ENCODE measurements around the gene GPATCH3. TPM values are rescaled to one million over a fixed set of nuclear protein-coding genes. Genes with fewer than 3 reads are reported as not detected.

GPATCH3 gene
- total and polyA plus RNA-seq, 2 donors (not counting 3 experiments of a cell fraction or from before 2014, with no cell fraction given) = 12.1 to 17.7 TPM

DNA sequence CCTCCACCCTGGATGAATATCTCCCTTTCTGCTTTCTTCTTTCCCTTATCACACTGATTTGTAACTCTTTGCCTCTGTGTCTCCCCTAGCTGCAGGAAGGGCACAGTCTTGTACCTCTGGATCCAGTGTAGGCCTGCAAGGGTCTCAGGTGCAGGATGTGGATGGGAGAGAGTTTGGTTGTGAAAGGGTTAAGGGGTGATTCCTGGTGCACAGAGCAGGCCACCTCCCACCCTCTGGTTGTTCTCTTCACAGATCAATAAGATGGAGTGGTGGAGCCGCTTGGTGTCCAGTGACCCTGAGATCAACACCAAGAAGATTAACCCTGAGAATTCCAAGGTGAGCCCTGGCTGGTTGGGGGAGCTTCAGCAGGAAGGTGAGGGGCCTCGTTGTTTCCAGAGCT lies 44.9 kb upstream of the GPATCH3 start:
- no peak overlapping the region for H3K4me2 ChIP-seq (ENCODE audit: insufficient read depth, low read length)
- H3K9ac ChIP-seq (replicated peaks; ENCODE audit: extremely low read depth, insufficient read depth, low read length) = no peak overlapping the region
- TF ChIP-seq FOS (IDR thresholded peaks at IDR 0.05; ENCODE audit: borderline replicate concordance, insufficient read depth, low read length) = no peak
- no peak for TF ChIP-seq POLR2A (IDR thresholded peaks at IDR 0.05; ENCODE audit: low read depth, low read length)
- TF ChIP-seq POLR2AphosphoS5 (IDR thresholded peaks at IDR 0.05; ENCODE audit: insufficient read depth, low read depth, low read length) = no peak
- TF ChIP-seq GATA2 (IDR thresholded peaks at IDR 0.05; ENCODE audit: insufficient read depth, insufficient read length, low read depth, low read length) = no peak
- TF ChIP-seq EZH2 (IDR thresholded peaks at IDR 0.05; ENCODE audit: borderline replicate concordance, low read depth, low read length, severe bottlenecking) = no peak
- TF ChIP-seq JUN (IDR thresholded peaks at IDR 0.05; ENCODE audit: borderline replicate concordance, insufficient read depth, insufficient read length, low read depth) = no peak
- TF ChIP-seq, protein P1, sequence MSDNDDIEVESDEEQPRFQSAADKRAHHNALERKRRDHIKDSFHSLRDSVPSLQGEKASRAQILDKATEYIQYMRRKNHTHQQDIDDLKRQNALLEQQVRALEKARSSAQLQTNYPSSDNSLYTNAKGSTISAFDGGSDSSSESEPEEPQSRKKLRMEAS (IDR thresholded peaks at IDR 0.05; ENCODE audit: insufficient read depth, insufficient read length) = no peak
- TF ChIP-seq, protein P2, sequence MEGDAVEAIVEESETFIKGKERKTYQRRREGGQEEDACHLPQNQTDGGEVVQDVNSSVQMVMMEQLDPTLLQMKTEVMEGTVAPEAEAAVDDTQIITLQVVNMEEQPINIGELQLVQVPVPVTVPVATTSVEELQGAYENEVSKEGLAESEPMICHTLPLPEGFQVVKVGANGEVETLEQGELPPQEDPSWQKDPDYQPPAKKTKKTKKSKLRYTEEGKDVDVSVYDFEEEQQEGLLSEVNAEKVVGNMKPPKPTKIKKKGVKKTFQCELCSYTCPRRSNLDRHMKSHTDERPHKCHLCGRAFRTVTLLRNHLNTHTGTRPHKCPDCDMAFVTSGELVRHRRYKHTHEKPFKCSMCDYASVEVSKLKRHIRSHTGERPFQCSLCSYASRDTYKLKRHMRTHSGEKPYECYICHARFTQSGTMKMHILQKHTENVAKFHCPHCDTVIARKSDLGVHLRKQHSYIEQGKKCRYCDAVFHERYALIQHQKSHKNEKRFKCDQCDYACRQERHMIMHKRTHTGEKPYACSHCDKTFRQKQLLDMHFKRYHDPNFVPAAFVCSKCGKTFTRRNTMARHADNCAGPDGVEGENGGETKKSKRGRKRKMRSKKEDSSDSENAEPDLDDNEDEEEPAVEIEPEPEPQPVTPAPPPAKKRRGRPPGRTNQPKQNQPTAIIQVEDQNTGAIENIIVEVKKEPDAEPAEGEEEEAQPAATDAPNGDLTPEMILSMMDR (IDR thresholded peaks at IDR 0.05; ENCODE audit: extremely low read depth in 1 of 2, insufficient read depth in 1 of 2, low read depth in 1 of 2, low read length in 2 of 2) = no peak
- no peak for TF ChIP-seq MYC (IDR thresholded peaks at IDR 0.05; ENCODE audit: low read depth, low read length)
- no peaks in the 10 kb centered on the region for H3K27me3 ChIP-seq (ENCODE audit: control insufficient read depth in 2 of 2, insufficient read depth in 2 of 2, low read length in 2 of 2)
- H3K9me3 ChIP-seq (replicated peaks; ENCODE audit: control insufficient read depth, insufficient read depth, low read length) = no peaks in the 10 kb centered on the region
- intact Hi-C loops (cut with micrococcal nuclease) (no loop called here), dilution Hi-C loops (cut with MboI; ENCODE audit: extremely low pct_ligation_motif_present, low sequenced_read_pairs) (no loop called here)
- H3K9me1 ChIP-seq (replicated peaks; ENCODE audit: control insufficient read depth, extremely low read depth, insufficient read depth, low read length) = no peaks in the 10 kb centered on the region
- DNase-seq (ENCODE audit: low read depth, low spot score) (no peak), FAIRE-seq (no peak)
- no TSS peak for BruUV-seq (replicated peaks)
- H3K27ac ChIP-seq (ENCODE audit: insufficient read depth, low read depth, low read length) = no peak overlapping the region
- CTCF ChIA-PET = no interaction called here
- H3K79me2 ChIP-seq (ENCODE audit: control insufficient read depth, insufficient read depth, low read length) = no peaks in the 10 kb centered on the region
- H3K4me3 ChIP-seq (replicated peaks in 1 of 3; ENCODE audit: insufficient read depth in 1 of 3, low read depth in 1 of 3, low read length in 3 of 3) = no peak overlapping the region
- no peaks in the 10 kb centered on the region for H4K20me1 ChIP-seq (replicated peaks; ENCODE audit: control insufficient read depth, extremely low read depth, insufficient read depth, low read length)
- no peak overlapping the region for H2AFZ ChIP-seq (ENCODE audit: low read depth, low read length)
- H3K36me3 ChIP-seq (ENCODE audit: control insufficient read depth in 2 of 2, extremely low read depth in 1 of 2, insufficient read depth in 2 of 2, low read length in 2 of 2) = peaks cover 14 to 41% of the 10 kb centered on the region in 2 experiments
- H3K4me1 ChIP-seq (ENCODE audit: control insufficient read depth, extremely low read depth, insufficient read depth, low read length) = peaks cover 5% of the 10 kb centered on the region
- POLR2A ChIA-PET = no interaction called here

All from endothelial cell of umbilical vein (primary cell).